ENCODE measurements around the gene CDC27.

DNA sequence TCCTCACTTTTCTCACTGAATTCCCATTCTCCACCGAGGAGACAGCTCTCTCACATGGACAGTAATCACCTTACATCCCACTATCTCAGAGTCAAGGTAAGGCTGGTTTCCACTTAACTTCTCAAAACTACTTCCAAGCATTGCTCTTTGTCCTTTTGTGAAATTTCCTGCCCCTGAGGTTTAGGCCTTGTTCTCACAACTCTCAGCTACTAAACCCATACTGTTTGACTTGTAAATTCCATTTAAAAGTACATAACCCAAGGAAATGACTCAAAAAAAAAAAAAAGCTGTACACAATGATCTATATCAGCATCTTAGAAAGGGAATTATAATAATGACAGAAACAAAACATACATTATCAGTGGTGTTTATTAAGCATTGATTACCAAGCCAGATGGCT lies 8.8 kb downstream of the CDC27 start:
- no peak for TF ChIP-seq POLR2A (IDR thresholded peaks at IDR 0.05; ENCODE audit: low read depth, low read length)
- no peak for TF ChIP-seq POLR2AphosphoS5 (IDR thresholded peaks at IDR 0.05; ENCODE audit: low read depth, low read length)

All from GM12892 (cell line).